ENCODE data around the gene CDKN1A. TPM values are rescaled to one million over a fixed set of nuclear protein-coding genes. Genes with fewer than 3 reads are reported as not detected.

The CDKN1A gene
- polyA plus RNA-seq, 1 donor from 2014 or later = 23.0 TPM

GRCh38 chr6:36701401-36701991, 23.0 kb downstream of the CDKN1A start:
- no peak for TF ChIP-seq EP300 (conservative IDR thresholded peaks at IDR 0.05; ENCODE audit: poor library complexity, severe bottlenecking)
- TF ChIP-seq MXI1 (conservative IDR thresholded peaks at IDR 0.05; ENCODE audit: poor library complexity, severe bottlenecking) = no peak
- no peak for TF ChIP-seq CTCF (IDR thresholded peaks at IDR 0.05; ENCODE audit: poor library complexity, severe bottlenecking)
- no peak for TF ChIP-seq SMC3 (conservative IDR thresholded peaks at IDR 0.05; ENCODE audit: poor library complexity)
- TF ChIP-seq POLR2AphosphoS5 (IDR thresholded peaks at IDR 0.05) = no peak
- no peaks in the 10 kb centered on the region for H3K9me2 ChIP-seq (ENCODE audit: insufficient read depth, low read length)
- H3F3A ChIP-seq (ENCODE audit: insufficient read depth, low read length, poor library complexity, severe bottlenecking) = no peaks in the 10 kb centered on the region
- no peak overlapping the region for H3K4me3 ChIP-seq (ENCODE audit: low read length)
- H3K79me2 ChIP-seq (replicated peaks; ENCODE audit: insufficient read depth, low read length) = no peaks in the 10 kb centered on the region
- H2AFZ ChIP-seq (ENCODE audit: low read depth, low read length) = no peak overlapping the region
- peaks cover 2% of the 10 kb centered on the region for H3K9me3 ChIP-seq (ENCODE audit: low read length)
- no peak overlapping the region for H3K9ac ChIP-seq (ENCODE audit: low read length)
- no peaks in the 10 kb centered on the region for H3K27me3 ChIP-seq (ENCODE audit: insufficient read depth, low read depth, low read length)
- H3K36me3 ChIP-seq (ENCODE audit: insufficient read depth, low read length) = no peaks in the 10 kb centered on the region
- H3K4me2 ChIP-seq (ENCODE audit: low read length) = no peak overlapping the region
- H4K20me1 ChIP-seq (ENCODE audit: insufficient read depth) = no peaks in the 10 kb centered on the region
- no peak overlapping the region for H3K27ac ChIP-seq (ENCODE audit: low read length)

- no peak overlapping the region for H3K27ac ChIP-seq (ENCODE audit: low read length)
- H3F3A ChIP-seq (ENCODE audit: insufficient read depth, low read length, poor library complexity, severe bottlenecking) = no peaks in the 10 kb centered on the region
- H3K9me3 ChIP-seq (ENCODE audit: low read length) = peaks cover 2% of the 10 kb centered on the region
- no peaks in the 10 kb centered on the region for H3K36me3 ChIP-seq (ENCODE audit: insufficient read depth, low read length)
- no peaks in the 10 kb centered on the region for H3K79me2 ChIP-seq (replicated peaks; ENCODE audit: insufficient read depth, low read length)
- H4K20me1 ChIP-seq (ENCODE audit: insufficient read depth) = no peaks in the 10 kb centered on the region
- H2AFZ ChIP-seq (ENCODE audit: low read depth, low read length) = no peak overlapping the region
- H3K27me3 ChIP-seq (ENCODE audit: insufficient read depth, low read depth, low read length) = no peaks in the 10 kb centered on the region
- no peak overlapping the region for H3K4me2 ChIP-seq (ENCODE audit: low read length)
- no peak overlapping the region for H3K9ac ChIP-seq (ENCODE audit: low read length)
- no peaks in the 10 kb centered on the region for H3K9me2 ChIP-seq (ENCODE audit: insufficient read depth, low read length)
- H3K4me3 ChIP-seq (ENCODE audit: low read length) = no peak overlapping the region
- TF ChIP-seq TAF1 (IDR thresholded peaks at IDR 0.05; ENCODE audit: low read depth) = no peak
- no peak for TF ChIP-seq MXI1 (conservative IDR thresholded peaks at IDR 0.05; ENCODE audit: poor library complexity, severe bottlenecking)
- TF ChIP-seq POLR2AphosphoS5 (IDR thresholded peaks at IDR 0.05) = no peak
- TF ChIP-seq SMC3 (conservative IDR thresholded peaks at IDR 0.05; ENCODE audit: poor library complexity) = no peak
- no peak for TF ChIP-seq RAD21 (conservative IDR thresholded peaks at IDR 0.05)
- TF ChIP-seq CTCF (IDR thresholded peaks at IDR 0.05; ENCODE audit: poor library complexity, severe bottlenecking) = no peak
- no peak for TF ChIP-seq EZH2 (IDR thresholded peaks at IDR 0.05; ENCODE audit: borderline replicate concordance, insufficient read depth, low read length, poor library complexity, severe bottlenecking)
- TF ChIP-seq, protein P1, sequence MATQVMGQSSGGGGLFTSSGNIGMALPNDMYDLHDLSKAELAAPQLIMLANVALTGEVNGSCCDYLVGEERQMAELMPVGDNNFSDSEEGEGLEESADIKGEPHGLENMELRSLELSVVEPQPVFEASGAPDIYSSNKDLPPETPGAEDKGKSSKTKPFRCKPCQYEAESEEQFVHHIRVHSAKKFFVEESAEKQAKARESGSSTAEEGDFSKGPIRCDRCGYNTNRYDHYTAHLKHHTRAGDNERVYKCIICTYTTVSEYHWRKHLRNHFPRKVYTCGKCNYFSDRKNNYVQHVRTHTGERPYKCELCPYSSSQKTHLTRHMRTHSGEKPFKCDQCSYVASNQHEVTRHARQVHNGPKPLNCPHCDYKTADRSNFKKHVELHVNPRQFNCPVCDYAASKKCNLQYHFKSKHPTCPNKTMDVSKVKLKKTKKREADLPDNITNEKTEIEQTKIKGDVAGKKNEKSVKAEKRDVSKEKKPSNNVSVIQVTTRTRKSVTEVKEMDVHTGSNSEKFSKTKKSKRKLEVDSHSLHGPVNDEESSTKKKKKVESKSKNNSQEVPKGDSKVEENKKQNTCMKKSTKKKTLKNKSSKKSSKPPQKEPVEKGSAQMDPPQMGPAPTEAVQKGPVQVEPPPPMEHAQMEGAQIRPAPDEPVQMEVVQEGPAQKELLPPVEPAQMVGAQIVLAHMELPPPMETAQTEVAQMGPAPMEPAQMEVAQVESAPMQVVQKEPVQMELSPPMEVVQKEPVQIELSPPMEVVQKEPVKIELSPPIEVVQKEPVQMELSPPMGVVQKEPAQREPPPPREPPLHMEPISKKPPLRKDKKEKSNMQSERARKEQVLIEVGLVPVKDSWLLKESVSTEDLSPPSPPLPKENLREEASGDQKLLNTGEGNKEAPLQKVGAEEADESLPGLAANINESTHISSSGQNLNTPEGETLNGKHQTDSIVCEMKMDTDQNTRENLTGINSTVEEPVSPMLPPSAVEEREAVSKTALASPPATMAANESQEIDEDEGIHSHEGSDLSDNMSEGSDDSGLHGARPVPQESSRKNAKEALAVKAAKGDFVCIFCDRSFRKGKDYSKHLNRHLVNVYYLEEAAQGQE (IDR thresholded peaks at IDR 0.05; ENCODE audit: borderline replicate concordance) = no peak
- no peak for TF ChIP-seq EP300 (conservative IDR thresholded peaks at IDR 0.05; ENCODE audit: poor library complexity, severe bottlenecking)
Measured at GRCh38 chr6:36702656-36703055, 24.1 kb downstream of the CDKN1A start.

Data from neural cell (in vitro differentiated cells).